Measurements from ENCODE around the gene MRGPRE.
A peak's percentile ranks its signal among the peaks of the same experiment; 100 is the strongest.

Gene MRGPRE

DNA sequence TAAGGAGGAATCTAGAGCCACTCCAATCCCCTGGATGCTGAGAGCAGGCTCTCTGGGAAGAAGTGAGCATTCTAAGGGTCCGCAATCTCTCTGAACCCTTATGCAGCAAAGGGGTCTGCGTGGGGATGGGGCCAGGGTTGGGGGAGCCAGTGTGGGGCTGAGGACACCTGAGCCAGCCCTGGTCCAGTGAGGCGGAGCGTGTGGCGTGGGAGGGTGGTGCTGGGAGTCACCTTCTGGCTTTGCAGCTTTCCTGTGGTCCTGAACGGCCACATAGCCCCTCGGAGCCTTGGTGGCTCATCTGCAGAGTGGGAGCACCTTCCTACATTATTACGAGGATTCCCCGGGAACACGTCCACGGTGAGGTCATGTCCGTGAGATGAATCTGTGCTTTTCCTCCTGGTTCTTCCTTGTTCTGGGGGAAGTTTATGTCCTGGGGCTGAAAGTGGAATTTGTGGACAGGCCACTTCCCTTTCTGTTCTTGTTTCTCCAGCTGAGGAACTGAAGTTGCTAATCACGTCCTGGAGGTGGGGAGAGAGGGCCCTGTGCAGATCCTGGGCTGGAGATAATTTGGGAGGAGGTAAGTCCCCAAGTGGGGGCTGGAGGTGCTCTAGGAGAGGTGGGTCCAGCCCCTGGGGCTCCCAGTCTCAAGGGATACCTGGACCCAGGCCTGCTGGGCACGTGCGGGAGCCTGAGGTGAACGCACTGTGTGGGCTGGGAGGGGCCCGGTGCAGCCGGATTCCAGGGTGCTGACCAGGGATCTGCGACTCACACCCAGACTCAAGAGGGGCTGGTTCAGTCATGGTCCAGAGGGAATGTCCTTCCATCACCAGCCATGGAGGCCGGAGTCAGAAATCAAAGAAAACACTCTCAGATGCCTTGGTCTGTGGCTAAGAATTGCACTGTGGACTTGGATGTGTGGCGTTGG lies 6.1 kb downstream of the MRGPRE start:
- DNase-seq: peak; percentile 62

DNA sequence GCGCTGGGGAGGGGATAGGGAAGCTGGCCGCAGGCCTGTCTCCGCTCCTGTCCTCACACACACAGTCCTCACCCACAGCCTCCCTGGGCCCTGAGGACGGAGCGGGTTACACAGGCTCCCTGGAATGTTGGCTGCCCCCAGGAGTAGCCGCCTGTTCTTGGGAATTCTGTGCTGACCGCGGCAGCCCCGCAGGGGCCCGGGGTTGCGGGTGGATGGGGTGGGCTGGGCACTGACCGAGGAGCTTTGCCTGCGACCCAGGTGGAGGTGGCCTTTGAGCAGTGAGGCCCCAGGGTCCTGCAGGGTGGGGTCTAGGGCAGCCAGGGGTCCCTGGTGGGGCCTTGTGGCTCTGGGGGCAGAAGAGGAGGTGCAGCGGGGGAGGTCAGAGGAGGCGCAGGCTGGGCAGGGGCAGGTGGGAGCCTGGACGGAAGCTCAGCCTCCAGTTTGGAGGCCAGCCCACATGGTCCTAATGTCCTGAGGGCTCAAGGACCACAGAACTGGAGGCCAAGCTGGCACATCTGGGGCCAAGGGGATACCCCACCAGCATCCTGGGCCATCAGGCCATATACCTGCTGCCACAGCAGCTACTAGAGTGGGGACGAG lies 7.0 kb downstream of the MRGPRE start:
- peak; percentile 84 for DNase-seq

GRCh38 chr11:3224401-3225057 lies 7.7 kb downstream of the MRGPRE start:
- DNase-seq: peak; percentile 59

GRCh38 chr11:3223932-3224381 lies 8.3 kb downstream of the MRGPRE start:
- DNase-seq: peak; percentile 57

- no peak for DNase-seq
Measured at GRCh38 chr11:3222941-3223915, 9.0 kb downstream of the MRGPRE start.

DNA sequence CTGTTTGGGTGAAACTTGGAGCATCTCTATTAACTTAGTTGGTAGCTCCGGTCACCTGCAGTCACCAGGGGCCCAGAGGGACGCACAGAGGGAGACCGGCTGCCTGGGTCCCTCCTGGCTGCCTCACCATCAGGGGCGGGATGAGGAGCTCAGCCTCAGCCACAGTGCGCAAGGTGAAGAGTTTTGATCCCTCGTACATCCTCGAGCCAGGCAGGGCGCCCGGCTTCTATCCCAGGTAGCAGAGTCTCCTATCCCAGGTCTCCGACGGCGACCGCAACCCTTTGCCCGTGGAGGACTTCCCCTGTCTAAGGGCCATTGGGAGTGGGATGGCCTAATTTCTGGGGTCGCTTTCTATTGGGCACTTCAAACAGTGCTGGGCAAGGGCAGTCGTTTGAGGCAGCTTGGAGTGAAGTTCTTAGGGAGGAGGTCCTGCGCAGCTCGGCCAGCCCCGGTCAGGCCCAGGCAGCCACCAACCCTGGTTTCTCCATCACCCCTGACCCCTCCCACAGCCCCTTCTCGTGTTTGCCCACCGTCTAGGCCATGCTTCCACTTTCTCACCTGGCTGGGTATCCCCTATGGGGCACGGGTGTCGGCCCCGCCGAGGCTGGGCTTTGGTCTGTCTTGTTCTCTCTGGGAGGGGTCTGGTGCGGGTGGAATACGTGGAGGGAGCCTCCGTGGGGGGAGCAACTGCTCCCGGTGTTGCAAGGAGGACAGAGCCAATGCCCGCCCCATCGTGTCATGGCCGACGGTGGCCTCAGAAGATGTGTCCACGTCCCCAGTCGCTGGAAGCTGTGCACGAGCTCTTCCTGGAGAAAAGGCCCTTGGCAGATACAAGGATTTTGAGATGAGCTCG lies 10.0 kb downstream of the MRGPRE start:
- no peak for DNase-seq

DNA sequence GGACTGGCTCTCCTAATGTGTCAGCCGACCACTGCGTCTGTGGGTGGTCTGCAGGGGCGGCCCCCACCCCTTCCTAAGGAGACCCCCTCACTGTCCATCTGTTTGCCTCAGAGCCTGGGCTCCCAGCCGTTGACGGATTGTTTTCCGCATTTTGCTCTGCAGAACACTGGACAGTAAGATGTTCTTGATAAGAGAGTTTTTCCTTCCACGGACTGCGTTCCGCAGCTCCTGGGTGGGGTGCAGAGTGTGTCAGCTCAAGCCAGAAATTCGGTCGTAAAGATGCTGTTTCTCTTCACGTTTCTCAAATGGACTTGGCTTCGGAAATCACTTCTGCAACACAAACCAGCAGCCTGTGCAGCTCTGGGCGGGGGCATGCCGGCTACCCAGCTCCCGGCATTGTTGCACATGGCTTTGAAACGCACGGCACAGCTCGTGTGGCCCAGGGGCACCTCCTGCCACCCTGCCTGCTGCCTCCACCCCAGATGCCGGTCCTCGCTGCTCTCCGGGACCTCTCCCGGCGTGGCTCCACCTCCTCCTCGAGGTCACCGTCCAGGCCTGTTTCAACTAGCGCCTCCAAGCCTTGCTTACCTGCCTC lies 10.7 kb downstream of the MRGPRE start:
- no peak for DNase-seq

- DNase-seq: peak; percentile 50
Measured at GRCh38 chr11:3220521-3221407, 11.5 kb downstream of the MRGPRE start.

DNA sequence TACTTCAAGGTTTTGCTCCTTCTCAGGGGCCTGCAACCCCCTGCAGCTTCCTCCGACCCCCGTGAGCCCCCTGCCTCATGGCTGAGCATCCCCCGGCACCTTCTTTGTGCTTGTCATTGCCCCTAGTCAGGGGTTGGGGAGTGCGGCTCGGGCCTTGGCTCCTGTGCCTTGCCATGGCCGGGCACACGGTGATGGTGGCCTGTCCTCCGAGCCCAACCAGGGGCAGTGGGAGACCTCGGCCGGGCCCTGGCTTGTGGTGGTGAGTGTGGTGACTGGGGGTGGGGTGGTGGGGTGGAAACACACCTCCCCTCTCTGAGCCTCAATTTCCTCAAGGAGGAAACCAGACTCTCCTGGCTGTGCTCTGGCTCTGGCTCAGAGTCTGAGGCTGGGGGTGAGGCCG lies 12.1 kb downstream of the MRGPRE start:
- peak; percentile 47 for DNase-seq

GRCh38 chr11:3219281-3219892 lies 12.8 kb downstream of the MRGPRE start:
- DNase-seq: peak; percentile 51

DNA sequence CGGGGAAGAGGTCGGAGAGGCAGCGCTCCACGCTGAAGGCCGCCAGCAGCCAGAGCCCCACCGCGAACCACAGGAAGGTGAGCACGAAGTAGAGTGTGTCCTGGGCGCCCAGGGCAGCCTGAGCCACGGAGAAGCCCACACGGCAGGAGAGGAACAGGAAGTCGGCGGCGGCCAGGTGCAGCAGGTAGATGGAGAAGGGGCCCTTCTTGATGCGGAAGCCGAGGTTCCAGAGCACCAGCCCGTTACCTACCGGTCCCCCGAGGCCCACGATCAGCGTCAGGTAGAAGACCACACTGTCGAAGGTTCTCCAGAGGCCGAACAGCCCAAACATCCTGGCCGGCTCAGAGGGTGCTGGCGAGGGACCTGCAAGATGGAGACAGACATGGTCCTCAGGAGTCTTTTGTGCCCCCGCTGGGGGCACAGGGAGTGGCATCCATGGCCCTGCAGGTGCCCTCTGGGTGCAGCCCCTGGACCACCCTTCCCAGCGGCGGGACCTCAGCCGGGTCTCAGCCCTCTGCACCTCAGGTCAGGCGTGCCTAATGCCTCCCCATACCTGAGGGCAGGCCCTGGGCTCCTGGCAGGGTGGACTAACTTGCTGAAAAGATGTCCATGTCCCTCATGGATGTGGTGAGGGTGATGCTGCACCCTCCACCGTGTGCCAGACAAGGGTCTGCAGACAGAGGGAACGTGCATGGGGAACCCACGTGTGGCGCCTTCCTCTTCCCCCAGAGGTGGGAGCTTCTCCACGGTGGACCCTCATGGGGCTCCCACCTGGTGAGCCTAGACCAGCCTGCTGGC lies 13.5 kb downstream of the MRGPRE start, which contains the start of gene MRGPRG:
Gene MRGPRG (minus strand): TSS at position 331 of the 798 bp plus-strand sequence. CDS start 0 bp downstream, at position 331.
- DNase-seq: peak; percentile 46

- peak; percentile 46 for DNase-seq
Measured at GRCh38 chr11:3217818-3218482, 14.3 kb downstream of the MRGPRE start.

- peak; percentile 32 for DNase-seq
Measured at GRCh38 chr11:3216027-3216525, 16.1 kb downstream of the MRGPRE start.

DNA sequence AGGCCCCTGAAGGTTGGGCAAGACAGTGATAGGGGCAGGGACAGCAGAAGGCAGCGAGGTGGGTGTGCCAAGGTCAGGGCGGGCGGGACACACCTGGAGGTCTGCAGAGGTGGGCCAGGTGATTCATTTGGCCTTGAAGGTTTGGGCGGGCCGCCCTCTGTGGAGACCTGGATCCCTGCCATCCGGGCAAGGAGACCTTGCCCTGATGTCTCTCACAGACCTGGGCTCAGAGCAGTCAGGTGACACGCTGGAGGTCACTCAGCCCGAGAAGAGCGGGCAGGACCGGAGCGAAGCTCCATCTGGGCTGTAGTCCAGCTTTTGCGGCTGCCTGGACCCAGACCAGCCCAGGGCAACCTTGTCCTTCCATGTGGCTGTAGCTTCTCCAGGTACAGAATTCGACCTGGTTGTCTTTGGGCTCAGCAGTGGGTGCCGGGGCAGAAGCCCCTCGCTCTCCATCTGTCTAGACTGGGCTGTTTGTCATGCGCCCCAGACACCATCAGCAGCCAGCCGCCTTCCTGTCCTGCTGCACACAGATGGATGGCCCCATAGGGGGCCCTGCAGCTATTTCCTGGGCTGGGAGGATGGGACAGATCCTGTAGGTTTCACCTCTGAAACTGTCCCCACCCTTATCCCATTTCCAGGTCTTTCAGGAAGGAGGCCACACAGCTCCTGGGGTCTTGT lies 16.7 kb downstream of the MRGPRE start:
- peak; percentile 49 for DNase-seq

DNA sequence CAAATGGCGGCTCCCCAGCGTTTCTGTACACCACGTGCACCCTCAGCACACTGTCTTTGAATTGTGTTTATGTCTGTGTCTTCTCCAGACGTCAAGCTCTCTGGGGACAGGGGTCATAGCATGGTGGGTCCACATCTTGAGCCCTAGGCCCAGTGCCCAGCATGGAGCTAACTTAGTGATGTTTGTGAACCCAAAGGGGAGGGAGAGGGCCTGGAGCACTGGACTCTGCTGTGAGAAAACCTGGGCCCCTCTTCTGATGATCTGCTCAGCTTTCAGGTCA lies 17.9 kb downstream of the MRGPRE start:
- no peak for DNase-seq

DNA sequence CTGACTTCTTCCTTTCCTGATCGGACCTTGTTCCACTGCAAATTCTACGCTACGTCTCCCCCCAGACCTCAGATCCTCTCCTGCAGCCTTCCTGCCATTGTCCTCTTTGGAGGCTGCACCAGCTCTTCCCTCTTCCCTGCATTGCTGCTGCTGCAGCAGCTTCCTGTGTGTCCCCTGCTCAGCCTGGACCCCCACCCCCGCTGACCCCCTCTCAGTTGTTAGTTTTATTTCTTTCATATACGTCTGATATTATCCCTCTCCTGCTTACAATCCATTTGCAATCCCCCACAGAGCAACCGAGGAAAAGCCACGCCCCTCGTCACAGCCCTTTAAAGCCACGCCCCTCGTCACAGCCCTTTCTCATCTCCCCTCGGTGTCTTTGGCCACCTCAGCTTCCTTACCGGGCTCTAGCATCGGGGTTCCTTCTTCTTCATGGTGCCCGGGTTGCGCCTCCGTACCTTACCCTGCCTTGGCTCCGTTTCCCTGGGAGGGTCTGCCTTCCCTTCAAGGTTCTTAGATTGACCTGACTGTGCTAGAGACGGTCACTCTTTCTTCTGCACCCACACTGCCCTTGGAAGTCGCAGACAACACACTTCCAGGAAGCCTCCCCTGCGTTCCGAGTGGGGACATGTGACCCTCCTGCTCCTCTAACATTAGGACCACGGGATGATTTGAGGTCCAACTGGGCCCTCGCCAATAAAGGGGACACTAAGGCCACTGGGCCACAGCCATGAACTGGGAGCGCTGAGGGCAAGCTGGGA lies 18.4 kb downstream of the MRGPRE start:
- DNase-seq: no peak

DNA sequence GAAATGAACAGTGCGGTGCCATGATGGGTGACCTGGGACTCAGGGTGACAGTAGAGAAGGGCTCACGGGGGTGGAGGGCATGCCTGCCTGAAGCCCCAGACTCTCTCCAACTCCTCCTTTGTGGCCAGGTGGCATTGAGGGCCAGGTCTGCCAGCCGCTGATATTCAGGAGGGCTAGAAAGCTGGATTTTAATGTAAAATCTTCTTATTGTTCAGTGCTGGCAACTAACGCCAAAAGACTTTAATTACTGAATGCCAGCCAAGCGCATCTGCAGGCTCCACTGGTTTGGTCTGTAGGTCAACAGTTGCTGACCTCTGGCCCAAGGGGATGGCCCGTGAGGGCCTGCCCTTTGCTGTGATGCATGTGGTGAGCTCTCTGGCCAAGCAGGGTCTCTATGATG lies 23.9 kb downstream of the MRGPRE start:
- no peak for DNase-seq

Measured in islet precursor cell (in vitro differentiated cells).